DMS114 treated with DMSO at 0.1 percent for 48 hours (cell line): ENCODE results near the gene CIRBP.
"Not testable (repeated sequence)": the region's sequence is repeated elsewhere in the genome, so short reads cannot be mapped to it uniquely, and the experiment has no call there.

Experiments
- DNase-seq: peaks from one replicate; lab custom pipeline; 2025; ENCODE audit not compliant: unreplicated experiment; lab: John Stamatoyannopoulos, UW

The CIRBP gene

DNA sequence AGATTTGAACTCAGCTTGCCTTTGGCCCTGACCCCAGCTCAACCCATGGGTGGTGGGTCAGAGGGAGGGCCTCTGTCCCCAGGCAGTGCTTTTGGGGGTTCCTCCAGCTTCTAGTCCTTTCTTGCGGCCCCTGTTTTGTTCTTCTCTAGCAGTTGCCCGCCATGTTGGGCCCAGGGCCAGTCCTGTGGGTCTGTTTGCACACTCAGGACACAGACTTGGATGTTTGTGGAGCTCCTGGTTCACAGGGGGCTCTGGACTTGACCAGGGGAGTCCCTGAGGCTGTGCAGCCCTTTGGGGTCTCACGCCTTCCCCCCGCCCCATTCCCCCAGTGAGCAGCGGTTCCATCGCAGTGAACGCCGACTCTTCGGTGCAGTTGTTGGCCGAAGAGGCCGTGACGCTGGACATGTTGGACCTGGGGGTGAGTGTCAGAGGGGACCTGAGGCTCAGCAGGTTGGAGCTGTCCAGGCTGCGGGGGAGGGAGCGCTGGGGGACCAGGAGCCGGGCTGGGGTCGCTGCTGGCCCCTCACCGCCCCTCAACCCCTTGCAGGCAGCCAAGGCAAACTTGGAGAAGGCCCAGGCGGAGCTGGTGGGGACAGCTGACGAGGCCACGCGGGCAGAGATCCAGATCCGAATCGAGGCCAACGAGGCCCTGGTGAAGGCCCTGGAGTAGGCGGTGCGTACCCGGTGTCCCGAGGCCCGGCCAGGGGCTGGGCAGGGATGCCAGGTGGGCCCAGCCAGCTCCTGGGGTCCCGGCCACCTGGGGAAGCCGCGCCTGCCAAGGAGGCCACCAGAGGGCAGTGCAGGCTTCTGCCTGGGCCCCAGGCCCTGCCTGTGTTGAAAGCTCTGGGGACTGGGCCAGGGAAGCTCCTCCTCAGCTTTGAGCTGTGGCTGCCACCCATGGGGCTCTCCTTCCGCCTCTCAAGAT, 25.1 kb upstream of the CIRBP start:
- no peak for DNase-seq

DNA sequence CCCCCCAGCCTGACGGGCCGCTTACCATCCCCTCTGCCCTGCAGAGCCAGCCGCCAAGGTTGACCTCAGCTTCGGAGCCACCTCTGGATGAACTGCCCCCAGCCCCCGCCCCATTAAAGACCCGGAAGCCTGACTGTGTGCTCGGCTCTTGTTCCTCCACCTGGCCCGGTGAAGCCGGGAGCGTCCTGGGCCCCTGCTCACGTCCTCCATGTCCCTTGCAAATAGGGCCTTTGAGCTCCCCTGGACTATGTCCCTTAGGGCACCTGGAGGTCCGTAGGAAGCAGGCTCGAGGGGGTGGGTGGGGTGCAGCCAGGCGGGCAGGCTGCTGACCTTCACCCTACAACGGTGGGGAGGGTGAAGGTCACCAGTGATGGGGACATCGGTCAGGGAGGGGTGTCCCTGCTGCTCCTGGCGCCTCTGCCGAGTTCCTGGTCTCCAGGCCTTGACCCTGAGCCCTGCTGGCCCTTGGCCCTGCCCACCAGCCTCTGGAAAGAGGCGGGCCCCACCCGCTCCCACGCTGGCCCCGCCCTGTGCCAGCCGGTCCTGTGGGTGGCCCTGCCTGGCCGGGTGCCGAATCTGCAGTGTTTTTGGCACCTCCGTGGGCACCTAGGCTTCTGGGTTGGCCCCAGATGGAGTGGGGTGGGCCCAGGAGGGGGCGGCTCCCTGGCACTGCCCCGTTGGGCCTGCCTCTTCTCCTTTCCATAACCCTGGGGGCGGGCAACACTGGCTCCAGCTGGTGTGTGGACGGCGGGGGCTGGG, 24.3 kb upstream of the CIRBP start:
- DNase-seq: no peak

DNA sequence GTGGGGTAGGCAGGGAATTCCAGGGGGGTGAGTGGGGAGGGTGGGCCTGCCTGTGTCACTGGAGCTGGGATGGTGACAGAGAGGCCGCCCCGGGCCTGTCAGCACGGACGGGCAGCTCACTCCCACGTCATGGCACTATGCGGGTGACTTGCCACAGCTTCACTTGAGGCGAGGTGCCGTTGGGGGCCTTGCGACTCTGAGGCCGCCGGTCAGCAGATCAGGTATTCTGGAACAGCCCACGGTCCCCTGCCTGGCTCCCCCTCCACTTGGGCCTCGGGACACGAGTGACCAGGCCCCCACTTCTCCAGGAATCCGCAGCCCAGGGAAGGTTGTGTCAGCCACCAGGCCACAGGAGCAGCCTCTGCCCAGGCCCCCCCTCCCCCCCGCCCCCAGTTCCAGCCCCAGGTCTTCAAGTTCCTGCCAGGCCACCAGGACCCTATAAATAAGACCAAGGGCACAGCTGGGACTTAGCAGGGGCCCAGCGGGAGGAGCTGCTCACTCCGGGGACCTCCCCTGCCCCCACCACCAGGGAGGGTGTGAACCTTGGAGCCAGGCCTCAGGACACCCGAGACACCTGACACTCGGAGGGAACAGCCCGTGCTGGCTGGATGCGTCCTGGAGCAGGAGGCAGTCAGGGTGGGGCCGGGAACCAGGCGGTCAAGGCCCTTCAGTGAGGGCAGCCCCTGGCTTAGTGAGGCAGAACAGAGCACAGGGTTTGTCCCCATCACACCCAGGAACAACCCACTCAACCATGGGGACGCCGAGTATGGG, 23.5 kb upstream of the CIRBP start:
- DNase-seq: no peak

DNA sequence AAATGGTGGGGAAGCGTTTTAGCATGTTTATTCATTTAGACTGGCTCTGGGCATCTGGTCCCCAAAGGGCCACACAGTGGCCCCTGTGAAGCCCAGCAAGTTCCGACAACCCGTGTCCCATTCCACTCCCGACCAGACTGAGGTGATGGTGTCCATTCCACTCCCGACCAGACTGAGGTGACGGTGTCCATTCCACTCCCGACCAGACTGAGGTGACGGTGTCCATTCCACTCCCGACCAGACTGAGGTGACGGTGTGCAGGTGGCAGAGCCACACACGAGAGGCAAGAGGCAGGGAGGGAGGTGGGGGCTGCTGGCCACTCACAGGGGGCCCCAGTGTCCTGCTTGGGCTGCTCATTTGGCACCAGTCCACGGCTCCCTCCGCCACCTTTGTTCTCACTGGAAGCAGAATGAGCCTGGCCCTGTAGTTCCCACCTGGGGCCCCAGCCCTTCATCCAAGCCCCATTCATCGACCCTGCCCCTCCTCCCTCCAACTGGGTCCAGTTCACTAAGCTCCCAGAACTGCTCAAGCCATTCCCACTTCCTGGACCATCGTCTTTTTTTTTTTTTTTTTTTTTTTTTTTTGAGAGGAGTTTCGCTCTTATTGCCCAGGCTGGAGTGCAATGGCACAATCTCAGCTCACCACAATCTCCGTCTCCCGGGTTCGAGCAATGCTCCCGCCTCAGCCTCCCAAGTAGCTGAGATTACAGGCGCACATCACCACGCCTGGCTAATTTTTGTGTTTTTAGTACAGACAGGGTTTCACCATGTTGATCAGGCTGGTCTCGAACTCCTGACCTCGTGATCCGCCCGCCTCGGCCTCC, 22.7 kb upstream of the CIRBP start:
- not testable (repeated sequence) for DNase-seq

DNA sequence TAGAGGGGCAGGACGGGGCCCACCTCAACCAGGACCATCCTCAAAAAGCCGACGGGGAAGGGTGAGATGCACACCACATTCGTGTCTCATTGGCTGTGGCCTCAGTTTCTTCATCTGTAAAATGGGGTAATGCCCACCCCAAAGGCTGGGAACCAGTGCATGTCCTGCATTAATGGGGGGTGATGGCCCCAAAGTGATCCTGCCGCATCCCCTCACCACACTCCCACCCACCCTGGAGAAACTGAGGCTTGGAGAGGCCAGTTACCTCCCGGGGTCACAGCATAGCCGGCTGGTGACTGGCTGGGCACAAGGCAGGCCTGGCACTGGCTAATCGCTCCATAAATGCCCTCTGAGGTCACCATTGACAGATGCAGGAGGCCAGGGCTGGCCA, 21.4 kb upstream of the CIRBP start:
- DNase-seq: no peak

DNA sequence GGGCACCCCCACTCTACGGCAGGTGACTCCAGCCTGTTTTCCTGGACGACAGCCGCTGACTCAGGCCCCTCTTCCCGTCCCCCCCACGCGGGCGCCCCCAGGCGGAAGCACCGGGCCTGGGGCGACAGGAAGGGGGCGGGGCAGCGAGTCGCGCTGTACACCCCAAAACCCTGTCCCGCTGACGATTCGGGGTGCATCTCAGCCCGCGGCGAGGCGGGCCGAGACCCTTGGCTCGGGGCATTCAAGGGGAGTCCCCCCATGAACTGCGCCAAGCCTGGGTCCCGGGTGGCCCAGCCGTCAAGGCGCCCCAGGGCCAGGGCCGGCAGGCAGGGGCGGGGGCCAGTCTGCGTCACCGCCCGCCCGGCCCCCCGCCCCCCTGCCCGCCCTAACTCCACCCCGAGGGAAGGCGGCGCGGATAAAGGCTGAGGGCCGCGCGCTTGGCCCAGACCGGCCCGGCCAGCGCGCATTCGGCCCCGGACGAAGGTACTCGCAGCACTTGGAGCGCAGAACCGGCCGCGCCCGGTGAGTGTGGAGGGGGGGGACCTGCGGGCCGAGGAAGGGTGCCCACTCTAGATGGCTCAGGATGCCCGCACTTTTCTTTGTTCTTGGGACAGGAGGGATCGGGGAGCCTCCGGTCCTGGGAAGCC, 20.9 kb upstream of the CIRBP start, which contains the start of gene MIDN:
MIDN (plus strand) TSS at position 445 of the 647 bp plus-strand sequence. CDS start 1,714 bp downstream, outside the sequence.
- no peak for DNase-seq

DNA sequence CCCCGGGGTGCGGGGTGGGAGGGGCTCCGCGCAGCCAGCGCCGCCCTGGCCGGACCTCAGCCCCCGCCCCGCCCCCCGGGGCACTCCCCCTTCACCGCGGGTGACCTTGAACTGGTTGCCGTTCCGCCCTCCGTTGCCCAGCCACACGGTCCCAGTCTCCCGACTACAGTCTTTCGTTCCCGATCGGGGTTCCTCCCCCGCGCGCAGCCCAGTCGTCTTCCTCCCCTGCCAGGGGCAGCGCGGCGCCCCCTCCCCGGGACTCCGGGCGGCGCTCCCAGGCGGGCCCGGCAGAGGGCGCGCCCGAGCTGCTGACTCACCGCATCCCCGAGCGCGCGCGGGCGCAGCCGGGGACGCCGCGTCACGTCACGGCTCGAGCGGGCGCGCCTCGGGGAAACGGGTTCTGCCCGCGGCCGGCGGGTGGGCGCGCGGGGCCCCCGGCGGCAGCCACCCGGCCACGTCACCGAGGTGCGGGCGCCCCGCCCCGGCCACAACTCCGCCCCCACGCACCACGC, 20.3 kb upstream of the CIRBP start:
- DNase-seq: no peak

DNA sequence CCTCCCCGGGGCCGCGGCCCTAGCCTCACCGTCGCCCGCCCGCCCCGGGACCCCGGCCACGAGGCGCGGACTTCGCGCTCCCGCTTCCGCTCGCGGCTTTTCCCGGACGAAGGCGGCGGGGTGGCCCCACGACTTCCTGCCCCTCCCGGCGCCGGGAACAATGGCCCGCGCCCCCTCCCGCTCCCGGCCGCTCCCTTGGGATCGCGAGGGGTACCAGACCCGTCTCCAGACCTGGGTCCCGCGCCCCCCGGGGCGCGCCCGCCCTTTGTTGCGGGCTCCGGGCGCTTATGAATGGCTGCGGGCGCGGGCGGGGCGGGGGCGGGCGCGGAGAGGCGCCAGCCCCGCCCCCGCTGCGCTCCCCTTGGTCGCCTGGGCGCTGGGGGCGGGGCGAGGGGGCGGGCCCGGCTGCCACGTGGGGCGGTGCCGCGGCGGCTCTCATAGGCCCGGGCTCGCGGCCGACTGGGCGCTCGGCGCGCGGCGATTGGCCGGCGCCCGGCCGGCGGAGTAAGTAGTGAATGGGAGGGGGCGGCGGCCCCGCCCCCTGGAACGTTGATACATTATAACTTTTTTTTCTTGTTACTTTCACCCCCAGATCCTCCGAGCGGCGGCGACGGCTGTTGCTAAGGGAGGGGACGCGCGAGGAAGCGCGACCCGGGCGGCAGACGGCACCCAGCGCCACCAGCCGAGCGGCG, 19.7 kb upstream of the CIRBP start:
- DNase-seq: peak; percentile 61

DNA sequence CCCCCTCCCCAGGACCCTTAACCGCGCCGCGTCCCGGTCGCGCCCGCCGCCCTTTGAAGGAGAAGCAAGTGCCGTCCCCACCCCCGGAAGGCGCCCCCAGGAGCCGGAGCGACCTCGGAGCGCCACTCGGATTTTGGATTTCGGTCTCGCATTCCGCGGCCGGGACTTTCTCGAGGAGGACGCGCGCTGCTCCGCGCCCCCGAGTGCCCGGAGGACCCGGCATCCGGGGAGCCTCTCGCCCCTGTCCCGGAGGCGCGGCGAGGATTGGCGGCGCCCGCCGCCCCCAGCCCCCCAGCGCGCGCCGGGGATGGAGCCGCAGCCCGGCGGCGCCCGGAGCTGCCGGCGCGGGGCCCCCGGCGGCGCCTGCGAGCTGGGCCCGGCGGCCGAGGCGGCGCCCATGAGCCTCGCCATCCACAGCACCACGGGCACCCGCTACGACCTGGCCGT, 19.1 kb upstream of the CIRBP start:
- DNase-seq: no peak

DNA sequence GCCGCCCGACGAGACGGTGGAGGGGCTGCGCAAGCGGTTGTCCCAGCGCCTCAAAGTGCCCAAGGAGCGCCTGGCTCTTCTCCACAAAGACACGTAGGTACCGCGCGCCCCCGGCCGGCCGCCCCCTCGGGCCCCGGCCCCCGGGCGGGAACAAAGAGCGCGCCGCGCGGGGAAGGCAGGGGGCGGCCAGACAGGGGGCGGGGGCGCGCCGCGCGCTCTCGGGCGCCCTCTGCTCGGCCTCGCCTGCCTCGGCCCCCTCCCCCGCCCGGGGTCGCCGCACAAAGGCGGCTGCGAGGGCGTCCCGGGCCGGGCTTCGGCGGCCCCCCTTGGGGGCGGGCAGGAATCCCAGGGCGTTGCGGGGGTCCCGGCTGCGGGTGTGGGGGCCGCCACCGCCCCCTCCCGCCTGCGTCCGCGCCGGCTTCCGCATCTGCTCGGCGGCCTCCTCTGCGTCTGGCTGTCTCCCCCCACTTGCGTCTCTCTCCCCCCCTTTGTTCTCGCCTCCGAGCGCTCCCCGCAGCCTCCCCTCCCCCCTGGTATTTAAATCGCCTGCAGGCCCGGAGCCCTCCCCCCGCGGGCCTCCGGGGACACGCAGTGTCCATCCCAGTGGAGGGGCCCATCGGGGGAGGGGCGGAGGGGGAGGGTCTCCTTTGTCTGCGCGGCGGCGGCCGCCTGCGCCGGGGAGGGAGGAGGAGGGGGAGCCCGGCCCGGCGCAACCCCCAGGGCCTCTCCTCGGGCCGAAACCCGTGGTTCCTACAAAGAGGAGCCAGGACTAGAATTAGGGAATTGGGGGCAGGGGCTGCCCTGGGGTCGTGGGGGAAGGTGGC, 18.5 kb upstream of the CIRBP start:
- no peak for DNase-seq

DNA sequence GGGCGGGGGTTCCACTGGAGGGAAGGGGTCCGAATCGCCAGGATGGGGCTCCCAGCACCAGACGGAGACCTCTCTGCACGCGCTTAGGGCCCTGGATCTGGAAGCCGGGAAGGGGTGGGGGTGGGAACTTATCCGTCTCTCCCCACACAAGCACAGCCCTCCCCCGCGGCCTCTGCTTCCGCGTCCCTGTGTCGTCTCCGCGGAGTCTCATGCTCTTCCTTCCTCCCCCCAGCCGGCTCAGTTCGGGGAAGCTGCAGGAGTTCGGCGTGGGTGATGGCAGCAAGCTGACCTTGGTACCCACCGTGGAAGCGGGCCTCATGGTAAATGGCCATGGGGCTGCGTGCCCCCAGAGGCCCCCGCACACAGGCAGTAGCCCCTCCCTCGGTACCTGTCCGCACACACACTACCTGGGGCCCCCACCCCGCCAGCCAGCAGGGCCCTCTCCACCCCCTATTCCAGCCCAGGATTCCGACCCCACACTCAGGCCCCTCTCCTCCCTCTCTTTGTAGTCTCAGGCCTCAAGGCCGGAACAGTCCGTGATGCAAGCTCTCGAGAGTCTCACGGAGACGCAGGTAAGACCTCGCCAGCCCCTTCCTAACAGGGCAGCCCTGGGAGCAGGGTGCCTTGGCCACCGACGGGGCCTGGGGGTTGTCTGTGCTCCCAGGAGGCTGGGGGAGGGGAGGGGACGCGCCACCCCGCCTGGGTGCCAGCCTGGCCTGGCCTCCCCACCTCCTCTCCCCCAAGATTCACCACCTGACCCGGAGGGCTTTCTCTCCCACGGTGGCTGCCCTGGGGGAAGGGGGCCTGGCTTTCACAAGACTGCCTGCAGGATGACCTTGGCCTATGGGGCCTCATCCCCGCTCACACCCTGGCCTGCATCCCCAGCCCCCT, 17.6 kb upstream of the CIRBP start:
- DNase-seq: no peak

DNA sequence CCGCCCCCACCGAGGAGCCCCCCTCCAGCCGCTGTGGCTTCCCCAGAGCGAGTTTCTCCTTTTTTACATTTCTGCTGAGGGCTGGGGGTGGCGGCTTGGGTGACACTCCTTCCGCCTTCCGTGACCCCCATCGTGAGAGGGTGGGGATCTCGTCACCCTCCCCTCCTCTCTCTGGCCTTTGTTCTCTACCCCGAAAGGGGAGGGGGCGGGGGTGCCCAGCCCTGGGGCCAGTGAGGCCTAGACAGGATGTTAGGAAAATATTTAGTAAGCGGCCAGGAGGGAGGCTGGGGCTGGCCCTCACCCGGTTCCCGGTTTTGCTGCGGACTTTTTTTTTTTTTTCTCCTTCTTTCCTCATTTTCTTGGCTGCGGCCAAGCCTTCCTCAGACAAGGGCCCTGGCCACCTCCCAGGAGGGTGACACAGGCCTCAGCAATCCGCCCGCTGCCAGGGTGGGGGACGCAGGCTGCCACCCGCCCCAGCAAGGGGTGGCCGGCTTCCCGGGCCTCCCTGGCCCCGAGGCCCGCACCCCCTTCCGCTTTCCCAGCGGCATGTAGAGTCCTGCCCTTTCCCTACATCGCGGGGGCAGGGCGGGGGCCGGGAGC, 16.8 kb upstream of the CIRBP start:
- no peak for DNase-seq

DNA sequence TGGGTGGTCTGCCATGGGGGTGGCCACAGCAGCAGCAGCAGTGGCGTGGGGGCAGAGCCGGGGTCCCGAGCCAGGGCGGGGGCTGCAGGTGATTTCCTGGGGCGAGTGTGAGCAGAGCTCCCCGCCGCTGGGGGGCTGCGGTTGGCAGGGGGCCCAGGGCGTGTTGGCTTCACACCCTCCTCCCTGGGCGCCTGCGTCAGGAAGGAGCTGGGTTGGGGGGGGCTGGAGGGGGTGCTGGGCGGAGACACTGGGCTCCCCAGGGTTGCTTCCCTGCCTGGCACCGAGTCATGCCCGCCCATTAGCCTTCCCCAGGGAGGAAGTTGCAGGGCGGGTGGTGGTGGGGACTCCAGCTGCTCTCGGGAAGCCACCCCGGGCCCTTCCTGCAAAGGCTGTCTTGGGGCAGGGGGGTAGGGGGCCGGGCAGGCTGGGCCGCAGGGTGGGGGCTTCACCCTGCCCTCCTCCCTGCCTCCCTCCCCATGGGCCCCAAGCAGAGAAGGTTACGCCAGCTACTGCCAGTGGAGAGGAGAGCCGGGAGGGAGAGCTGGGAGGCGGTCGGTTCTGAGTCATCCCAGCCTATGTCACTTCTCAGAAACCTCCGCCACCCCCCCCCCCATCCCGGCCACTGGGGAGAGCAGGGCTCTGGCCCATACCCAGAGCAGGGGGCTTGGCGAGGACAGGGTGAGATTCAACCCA, 16.2 kb upstream of the CIRBP start:
- DNase-seq: no peak

DNA sequence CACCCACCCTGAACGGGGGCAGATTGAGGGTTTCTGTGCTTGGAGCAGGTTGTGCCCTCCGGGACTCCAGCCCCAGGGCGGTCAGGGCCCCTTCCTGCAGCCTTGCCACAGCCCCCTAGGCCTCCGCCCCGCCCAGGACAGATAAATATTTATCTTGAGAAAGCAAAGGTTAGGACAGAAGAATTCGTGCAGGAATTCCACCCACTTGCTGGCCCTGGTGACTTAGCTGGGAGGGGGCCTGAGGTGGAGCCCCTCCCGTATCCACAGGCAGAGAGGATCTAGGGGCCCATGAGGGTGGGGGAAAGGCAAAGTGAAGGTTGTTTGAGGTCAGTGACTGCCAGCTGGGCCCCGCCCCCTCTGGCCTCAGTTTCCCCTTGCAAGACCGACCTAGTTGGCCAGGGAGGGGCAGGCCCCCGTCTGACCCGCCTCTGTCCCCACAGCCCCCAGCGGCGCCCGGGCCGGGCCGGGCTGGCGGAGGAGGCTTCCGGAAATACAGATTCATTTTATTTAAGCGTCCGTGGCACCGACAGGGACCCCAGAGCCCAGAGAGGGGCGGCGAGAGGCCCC, 15.5 kb upstream of the CIRBP start:
- no peak for DNase-seq

DNA sequence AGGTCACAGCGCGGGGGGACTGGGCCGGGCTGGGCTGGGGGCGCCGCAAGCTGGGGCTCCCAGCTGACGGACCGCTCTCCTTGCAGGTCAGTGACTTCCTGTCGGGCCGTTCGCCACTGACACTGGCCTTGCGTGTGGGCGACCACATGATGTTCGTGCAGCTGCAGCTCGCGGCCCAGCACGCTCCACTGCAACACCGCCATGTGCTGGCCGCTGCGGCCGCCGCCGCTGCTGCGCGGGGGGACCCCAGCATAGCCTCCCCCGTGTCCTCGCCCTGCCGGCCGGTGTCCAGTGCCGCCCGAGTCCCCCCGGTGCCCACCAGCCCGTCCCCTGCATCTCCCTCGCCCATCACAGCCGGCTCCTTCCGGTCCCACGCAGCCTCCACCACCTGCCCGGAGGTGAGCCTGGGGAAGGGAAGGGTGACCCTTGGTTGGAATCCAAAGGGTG, 15.0 kb upstream of the CIRBP start:
- no peak for DNase-seq
